Endothelial cell of umbilical vein (primary cell): Measurements from ENCODE around the gene CCL17. TPM values are rescaled to one million over a fixed set of nuclear protein-coding genes. Genes with fewer than 3 reads are reported as not detected.

ENCODE experiments used
- BruUV-seq: library from RNA; stranded (reverse); fragments of 400-500 nt; replicated peaks from 2 replicates; lab custom pipeline; 2021; lab: Mats Ljungman, UMichigan
- CTCF ChIA-PET: fragments of 300-600, 350-600 bp; sonication (Branson Sonifier 250); formaldehyde crosslinking; loops from one replicate; lab custom pipeline; 2021; ENCODE audit warnings: antibody characterized with exemption, inconsistent platforms; lab: Charles Lee
- POLR2A ChIA-PET: fragments of 300-600, 350-600 bp; sonication (Branson Sonifier 250); formaldehyde crosslinking; loops from one replicate; lab custom pipeline; 2021; ENCODE audit warnings: antibody characterized with exemption, inconsistent platforms; lab: Charles Lee
- DNase-seq: peaks from one replicate; pipeline ENCODE4 v3.0.0-alpha.2; 2011; ENCODE audit warnings: low read depth, low spot score
- FAIRE-seq: peaks from 2 replicates; lab custom pipeline; 2011; peaks lifted over from hg19 to GRCh38; lab: Jason Lieb, UNC
- H2AFZ ChIP-seq: 2 replicates; pipeline ENCODE4 v1.6.0; 2012; ENCODE audit warnings: low read depth, low read length, control low read depth, inconsistent platforms
- H3K27ac ChIP-seq: 2 replicates; pipeline ENCODE4 v1.5.1; 2011; ENCODE audit warnings: low read depth, mild to moderate bottlenecking, control low read depth, low read length, moderate library complexity; ENCODE audit not compliant: insufficient read depth
- H3K27me3 ChIP-seq, 2 experiments: 2 replicates each; pipeline versions ENCODE4 v1.6.0 to v1.6.1; 2011; ENCODE audit warnings: low read length in 2 of 2, mixed read lengths in 1 of 2; ENCODE audit not compliant: control insufficient read depth in 2 of 2, insufficient read depth in 2 of 2
- H3K36me3 ChIP-seq, 2 experiments: 2 replicates in 1 of 2; 3 replicates in 1 of 2; pipeline ENCODE4 v1.5.1; 2011; ENCODE audit warnings: low read length in 2 of 2, mild to moderate bottlenecking in 1 of 2, moderate library complexity in 1 of 2; ENCODE audit not compliant: control insufficient read depth in 2 of 2, insufficient read depth in 2 of 2; ENCODE audit errors: extremely low read depth in 1 of 2
- H3K4me1 ChIP-seq: 3 replicates; pipeline ENCODE4 v1.5.1; 2011; ENCODE audit warnings: mild to moderate bottlenecking, low read length; ENCODE audit not compliant: control insufficient read depth, insufficient read depth; ENCODE audit errors: extremely low read depth
- H3K4me2 ChIP-seq: 2 replicates; pipeline ENCODE4 v1.6.1; 2011; ENCODE audit warnings: low read length, control low read depth, mixed read lengths; ENCODE audit not compliant: insufficient read depth
- H3K4me3 ChIP-seq, 3 experiments: fragments of 200-600 bp in 1 of 3; sonication (generic), shearing (Covaris generic) in 1 of 3; replicated peaks in 1 of 3; 2 replicates each; pipeline ENCODE4 v1.5.1; 2011 to 2016; ENCODE audit warnings: control low read depth in 3 of 3, low read length in 3 of 3, mild to moderate bottlenecking in 2 of 3, inconsistent platforms in 1 of 3, low read depth in 1 of 3, moderate library complexity in 1 of 3; ENCODE audit not compliant: insufficient read depth in 1 of 3
- H3K79me2 ChIP-seq: 2 replicates; pipeline ENCODE4 v1.6.0; 2012; ENCODE audit warnings: low read length, inconsistent platforms; ENCODE audit not compliant: control insufficient read depth, insufficient read depth
- H3K9ac ChIP-seq: replicated peaks from 2 replicates; pipeline ENCODE3; 2011; ENCODE audit warnings: low read length, control low read depth; ENCODE audit not compliant: insufficient read depth; ENCODE audit errors: extremely low read depth
- H3K9me1 ChIP-seq: replicated peaks from 3 replicates; pipeline ENCODE4 v1.6.0; 2011; ENCODE audit warnings: mild to moderate bottlenecking, low read length; ENCODE audit not compliant: control insufficient read depth, insufficient read depth; ENCODE audit errors: extremely low read depth
- H3K9me3 ChIP-seq: replicated peaks from 2 replicates; pipeline ENCODE4 v1.5.1; 2012; ENCODE audit warnings: low read length, inconsistent platforms; ENCODE audit not compliant: control insufficient read depth, insufficient read depth
- H4K20me1 ChIP-seq: replicated peaks from 2 replicates; pipeline ENCODE3; 2011; ENCODE audit warnings: mild to moderate bottlenecking, low read length; ENCODE audit not compliant: control insufficient read depth, insufficient read depth; ENCODE audit errors: extremely low read depth
- EZH2 ChIP-seq: IDR thresholded peaks from 2 replicates; pipeline ENCODE4 v1.6.1; 2012; ENCODE audit warnings: borderline replicate concordance, low read depth, mild to moderate bottlenecking, moderate library complexity, low read length, inconsistent platforms; ENCODE audit not compliant: severe bottlenecking
- FOS ChIP-seq: IDR thresholded peaks from 2 replicates; pipeline ENCODE4 v1.6.1; 2011; ENCODE audit warnings: mild to moderate bottlenecking, low read length, moderate library complexity, borderline replicate concordance; ENCODE audit not compliant: insufficient read depth
- GATA2 ChIP-seq: IDR thresholded peaks from 2 replicates; pipeline ENCODE4 v1.7.0; 2011; ENCODE audit warnings: low read depth, mild to moderate bottlenecking, moderate library complexity, mixed read lengths, low read length; ENCODE audit not compliant: insufficient read length, insufficient read depth
- MYC ChIP-seq: IDR thresholded peaks from one replicate; pipeline ENCODE4 v1.6.1; 2011; ENCODE audit warnings: mild to moderate bottlenecking, low read depth, low read length
- POLR2A ChIP-seq: IDR thresholded peaks from 2 replicates; pipeline ENCODE4 v1.6.1; 2012; ENCODE audit warnings: low read depth, mild to moderate bottlenecking, control low read depth, low read length
- POLR2AphosphoS5 ChIP-seq: IDR thresholded peaks from 2 replicates; pipeline ENCODE4 v1.6.1; 2012; ENCODE audit warnings: low read depth, mild to moderate bottlenecking, control low read depth, low read length, moderate library complexity; ENCODE audit not compliant: insufficient read depth
- dilution Hi-C: fragments of 300-500 bp; cut with MboI; formaldehyde crosslinking; loops from one replicate; pipeline ENCODE4 v1.15.0; 2019; ENCODE audit warnings: low sequenced_read_pairs; ENCODE audit not compliant: extremely low pct_ligation_motif_present
- intact Hi-C: fragments of 100-400 bp; cut with micrococcal nuclease; formaldehyde crosslinking; loops from one replicate; pipeline ENCODE4 v1.10.0; 2022
- polyA plus RNA-seq, 4 experiments: library from polyadenylated mRNA; depleted of rRNA in 3 of 4; stranded (reverse) in 3 of 4; unstranded in 1 of 4; fragments of >200 nt; gene quantifications; 2 replicates each; pipeline versions ENCODE4 v1.2.1 to v1.2.3, GENCODE V29; 2011 to 2012; ENCODE audit warnings: missing spikeins in 1 of 4
- total RNA-seq: library from RNA; stranded (reverse); gene quantifications from 2 replicates; pipeline ENCODE4 v1.2.3, GENCODE V29; 2021
- TF ChIP-seq, protein P1 (sequence below), 2 donors: IDR thresholded peaks; 1 replicate in 1 of 2; 2 replicates in 1 of 2; pipeline ENCODE4 v1.5.1; 2011; ENCODE audit warnings: low read length in 2 of 2, mild to moderate bottlenecking in 2 of 2, moderate library complexity in 2 of 2, control low read depth in 1 of 2, inconsistent platforms in 1 of 2, low read depth in 1 of 2; ENCODE audit not compliant: insufficient read depth in 1 of 2; ENCODE audit errors: extremely low read depth in 1 of 2
- TF ChIP-seq, protein P2 (sequence below): IDR thresholded peaks from 2 replicates; pipeline ENCODE4 v1.6.1; 2011; ENCODE audit not compliant: insufficient read depth, insufficient read length

The CCL17 gene
- total and polyA plus RNA-seq, 2 donors (not counting 3 experiments of a cell fraction or from before 2014, with no cell fraction given): not detected

DNA sequence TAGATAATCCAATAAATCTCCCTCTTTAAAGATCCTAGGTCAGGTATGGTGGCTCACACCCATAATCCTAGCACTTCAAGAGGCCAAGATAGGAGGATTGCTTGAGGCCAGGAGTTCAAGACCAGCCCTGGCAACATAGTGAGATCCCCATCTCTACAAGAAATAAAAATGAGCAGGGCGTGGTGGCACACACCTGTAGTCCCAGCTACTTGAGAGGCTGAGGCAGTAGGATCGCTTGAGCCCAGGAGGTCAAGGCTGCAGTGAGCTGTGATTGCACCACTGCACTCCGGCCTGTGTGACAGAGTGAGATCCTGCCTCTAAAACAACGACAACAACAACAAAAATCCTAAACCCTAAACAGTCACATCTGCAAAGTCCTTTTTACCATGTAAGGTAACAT lies 48.0 kb upstream of the CCL17 start:
- DNase-seq: no peak
- Histone ChIP-seq H3K9ac (no peak overlapping the region), H3K27ac (no peak overlapping the region), H3K4me2 (no peak overlapping the region), H4K20me1 (no peaks in the 10 kb centered on the region), H3K4me1 (no peaks in the 10 kb centered on the region), H3K27me3 (peaks cover 0 to 4% of the 10 kb centered on the region in 2 experiments), H3K9me1 (no peaks in the 10 kb centered on the region), H3K36me3 (no peaks in the 10 kb centered on the region), H3K9me3 (no peaks in the 10 kb centered on the region), H2AFZ (no peak overlapping the region), H3K4me3 (no peak overlapping the region), H3K79me2 (no peaks in the 10 kb centered on the region)
- FAIRE-seq: no peak
- no TSS peak for BruUV-seq
- TF ChIP-seq MYC: no peak
- no peak for TF ChIP-seq FOS
- TF ChIP-seq POLR2A: no peak
- no peak for TF ChIP-seq GATA2
- TF ChIP-seq POLR2AphosphoS5: no peak
- dilution Hi-C loops (no loop called here), intact Hi-C loops (no loop called here)
- CTCF ChIA-PET: no interaction called here
- POLR2A ChIA-PET: no interaction called here

DNA sequence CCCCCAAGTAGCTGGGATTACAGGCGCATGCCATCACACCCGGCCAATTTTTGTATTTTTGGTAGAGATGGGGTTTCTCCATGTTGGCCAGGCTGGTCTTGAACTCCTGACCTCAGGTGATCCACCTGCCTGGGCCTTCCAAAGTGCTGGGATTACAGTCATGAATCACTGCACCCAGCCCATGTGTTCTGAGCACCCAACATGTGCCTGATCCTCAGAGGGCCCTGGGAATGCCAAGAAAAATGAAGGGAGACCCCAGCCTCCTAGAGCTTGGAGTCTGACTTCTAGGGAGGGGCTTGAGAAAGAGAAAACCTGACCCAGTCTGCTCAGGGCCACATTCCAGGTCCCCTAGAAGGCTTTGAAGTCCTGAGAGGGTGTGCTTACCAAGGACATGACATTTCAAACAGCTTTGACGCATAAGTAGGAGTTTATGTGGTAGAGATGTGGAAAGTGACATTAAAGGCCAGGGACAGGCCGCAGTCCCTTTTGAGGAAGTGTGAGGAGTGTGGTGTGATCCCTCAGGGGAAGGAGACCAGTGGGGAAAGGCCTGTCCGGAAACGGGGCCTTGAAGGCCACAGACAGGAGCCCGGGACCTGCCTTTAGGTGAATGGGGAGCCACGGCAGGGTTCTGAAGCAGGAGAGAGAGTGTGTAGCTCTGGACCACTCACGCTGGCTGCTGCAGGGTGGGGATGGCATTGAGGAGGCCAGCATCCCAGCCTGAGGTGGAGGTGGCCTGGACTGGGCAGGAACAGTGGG lies 47.1 kb upstream of the CCL17 start:
- no peak for FAIRE-seq
- peaks cover 0 to 1% of the 10 kb centered on the region in 2 experiments for H3K27me3 ChIP-seq
- ChIA-PET POLR2A (no interaction called here), CTCF (interaction anchor here (0.5 to 0.6 kb wide), 2 partner anchors 34 to 450 kb away, joined by 3 read pairs; no protein-coding TSS in a partner anchor)
- H4K20me1 ChIP-seq: no peaks in the 10 kb centered on the region
- dilution Hi-C loops (no loop called here), intact Hi-C loops (no loop called here)
- TF ChIP-seq EZH2: no peak
- TF ChIP-seq GATA2: no peak
- TF ChIP-seq, protein P1, sequence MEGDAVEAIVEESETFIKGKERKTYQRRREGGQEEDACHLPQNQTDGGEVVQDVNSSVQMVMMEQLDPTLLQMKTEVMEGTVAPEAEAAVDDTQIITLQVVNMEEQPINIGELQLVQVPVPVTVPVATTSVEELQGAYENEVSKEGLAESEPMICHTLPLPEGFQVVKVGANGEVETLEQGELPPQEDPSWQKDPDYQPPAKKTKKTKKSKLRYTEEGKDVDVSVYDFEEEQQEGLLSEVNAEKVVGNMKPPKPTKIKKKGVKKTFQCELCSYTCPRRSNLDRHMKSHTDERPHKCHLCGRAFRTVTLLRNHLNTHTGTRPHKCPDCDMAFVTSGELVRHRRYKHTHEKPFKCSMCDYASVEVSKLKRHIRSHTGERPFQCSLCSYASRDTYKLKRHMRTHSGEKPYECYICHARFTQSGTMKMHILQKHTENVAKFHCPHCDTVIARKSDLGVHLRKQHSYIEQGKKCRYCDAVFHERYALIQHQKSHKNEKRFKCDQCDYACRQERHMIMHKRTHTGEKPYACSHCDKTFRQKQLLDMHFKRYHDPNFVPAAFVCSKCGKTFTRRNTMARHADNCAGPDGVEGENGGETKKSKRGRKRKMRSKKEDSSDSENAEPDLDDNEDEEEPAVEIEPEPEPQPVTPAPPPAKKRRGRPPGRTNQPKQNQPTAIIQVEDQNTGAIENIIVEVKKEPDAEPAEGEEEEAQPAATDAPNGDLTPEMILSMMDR (IDR thresholded peaks at IDR 0.05; ENCODE audit: extremely low read depth in 1 of 2, insufficient read depth in 1 of 2, low read depth in 1 of 2, low read length in 2 of 2): no peak
- TF ChIP-seq, protein P2, sequence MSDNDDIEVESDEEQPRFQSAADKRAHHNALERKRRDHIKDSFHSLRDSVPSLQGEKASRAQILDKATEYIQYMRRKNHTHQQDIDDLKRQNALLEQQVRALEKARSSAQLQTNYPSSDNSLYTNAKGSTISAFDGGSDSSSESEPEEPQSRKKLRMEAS: no peak
- no peak for TF ChIP-seq POLR2AphosphoS5
- no peak for TF ChIP-seq POLR2A
- H3K9me3 ChIP-seq: no peaks in the 10 kb centered on the region
- no peak overlapping the region for H3K9ac ChIP-seq
- no peak overlapping the region for H2AFZ ChIP-seq
- no TSS peak for BruUV-seq
- no peaks in the 10 kb centered on the region for H3K36me3 ChIP-seq
- H3K4me3 ChIP-seq: no peak overlapping the region
- H3K9me1 ChIP-seq: no peaks in the 10 kb centered on the region
- H3K79me2 ChIP-seq: no peaks in the 10 kb centered on the region
- H3K27ac ChIP-seq: no peak overlapping the region
- no peak overlapping the region for H3K4me2 ChIP-seq
- no peaks in the 10 kb centered on the region for H3K4me1 ChIP-seq
- DNase-seq: no peak
